Nephron progenitor cell (in vitro differentiated cells): ENCODE measurements around the gene UBE2Q1.

Experiments
- DNase-seq: peaks from one replicate; pipeline ENCODE4 v3.0.0; 2021
- H3K27ac Mint-ChIP-seq: 2 replicates; pipeline ENCODE4 v1.8.0; 2021; ENCODE audit warnings: mild to moderate bottlenecking, moderate library complexity, mixed read lengths
- H3K27me3 Mint-ChIP-seq: 2 replicates; pipeline ENCODE4 v1.8.0; 2021; ENCODE audit warnings: mild to moderate bottlenecking, low read depth, mixed read lengths; ENCODE audit not compliant: poor library complexity
- H3K36me3 Mint-ChIP-seq: 2 replicates; pipeline ENCODE4 v1.8.0; 2021; ENCODE audit warnings: low read depth, mixed read lengths
- H3K4me1 Mint-ChIP-seq: 2 replicates; pipeline ENCODE4 v1.8.0; 2021; ENCODE audit warnings: mixed read lengths
- H3K4me3 Mint-ChIP-seq: 2 replicates; pipeline ENCODE4 v1.8.0; 2021; ENCODE audit warnings: mild to moderate bottlenecking, moderate library complexity, mixed read lengths
- H3K9me3 Mint-ChIP-seq: 2 replicates; pipeline ENCODE4 v1.8.0; 2021; ENCODE audit warnings: mild to moderate bottlenecking, moderate library complexity, mixed read lengths
- CTCF ChIP-seq: fragments of 200-600 bp; sonication (generic); IDR thresholded peaks from 2 replicates; pipeline ENCODE4 v1.5.0; 2021; ENCODE audit warnings: antibody characterized with exemption

UBE2Q1 gene

GRCh38 chr1:154502744-154503115 lies 55.7 kb downstream of the UBE2Q1 start:
- Mint-ChIP-seq H3K27ac (no peak overlapping the region), H3K9me3 (peaks cover 43% of the 10 kb centered on the region), H3K36me3 (no peaks in the 10 kb centered on the region), H3K4me1 (peaks cover 5% of the 10 kb centered on the region), H3K27me3 (peaks cover 88% of the 10 kb centered on the region), H3K4me3 (peak overlapping the region; percentile 60)
- TF ChIP-seq CTCF, result no peak
- no peak for DNase-seq

GRCh38 chr1:154502066-154502743 lies 56.3 kb downstream of the UBE2Q1 start, which contains the start of the genes SHE and TDRD10:
Gene SHE, minus strand, starts transcription at chr1:154502412. Its CDS starts 386 bp downstream, at chr1:154502026.
Gene TDRD10, plus strand, starts transcription at chr1:154502219. Its CDS starts 4,685 bp downstream, at chr1:154506904.
- H3K27me3 Mint-ChIP-seq, result peaks cover 86% of the 10 kb centered on the region
- no peak within 1 kb of the TSS for H3K27ac Mint-ChIP-seq
- H3K4me3 Mint-ChIP-seq, result peak within 1 kb of the TSS; percentile 78
- DNase-seq, result peak; percentile 64
- H3K4me1 Mint-ChIP-seq, result peaks cover 10% of the 10 kb centered on the region
- H3K9me3 Mint-ChIP-seq, result peaks cover 39% of the 10 kb centered on the region
- no peak for TF ChIP-seq CTCF
- no peaks in the 10 kb centered on the region for H3K36me3 Mint-ChIP-seq

- no peaks in the 10 kb centered on the region for H3K36me3 Mint-ChIP-seq
- peaks cover 16% of the 10 kb centered on the region for H3K4me1 Mint-ChIP-seq
- peaks cover 34% of the 10 kb centered on the region for H3K9me3 Mint-ChIP-seq
- H3K4me3 Mint-ChIP-seq, result peak overlapping the region; percentile 78
- peaks cover 81% of the 10 kb centered on the region for H3K27me3 Mint-ChIP-seq
- no peak for TF ChIP-seq CTCF
- H3K27ac Mint-ChIP-seq, result no peak overlapping the region
- DNase-seq, result peak; percentile 52
These were observed 56.9 kb downstream of the UBE2Q1 start for GRCh38 chr1:154501423-154502065.

- Mint-ChIP-seq H3K4me3 (peak overlapping the region; percentile 39), H3K36me3 (no peaks in the 10 kb centered on the region), H3K9me3 (peaks cover 24% of the 10 kb centered on the region), H3K27ac (no peak overlapping the region), H3K27me3 (peaks cover 72% of the 10 kb centered on the region), H3K4me1 (peaks cover 27% of the 10 kb centered on the region)
- no peak for DNase-seq
- TF ChIP-seq CTCF, result no peak
These were observed 57.9 kb downstream of the UBE2Q1 start for GRCh38 chr1:154500533-154500932.

- peaks cover 61% of the 10 kb centered on the region for H3K27me3 Mint-ChIP-seq
- H3K9me3 Mint-ChIP-seq, result peaks cover 17% of the 10 kb centered on the region
- H3K4me3 Mint-ChIP-seq, result no peak overlapping the region
- DNase-seq, result no peak
- H3K27ac Mint-ChIP-seq, result no peak overlapping the region
- TF ChIP-seq CTCF, result no peak
- no peaks in the 10 kb centered on the region for H3K36me3 Mint-ChIP-seq
- peaks cover 31% of the 10 kb centered on the region for H3K4me1 Mint-ChIP-seq
These were observed 59.0 kb downstream of the UBE2Q1 start for GRCh38 chr1:154499446-154499845.
